K562 (cell line): ENCODE results near the gene ABCF2.

ENCODE experiments used
- SAFB2 ChIP-seq: fragments of 200-400 bp; formaldehyde crosslinking; IDR thresholded peaks from 2 replicates; pipeline ENCODE4 v1.6.1; 2018; ENCODE audit warnings: borderline replicate concordance, low read length, low read depth, moderate library complexity; ENCODE audit not compliant: severe bottlenecking
- TAF7 ChIP-seq: fragments of 450-650 bp; IDR thresholded peaks from 2 replicates; pipeline ENCODE4 v1.6.1; 2016; ENCODE audit warnings: missing genetic modification characterization, missing compliant biosample characterization
- TCF7L2 ChIP-seq: fragments of 150-350 bp; IDR thresholded peaks from 2 replicates; pipeline ENCODE4 v1.6.1; 2016; ENCODE audit warnings: low read depth, mild to moderate bottlenecking, low read length, moderate library complexity
- TF ChIP-seq, protein P1 (sequence below): fragments of 250-450 bp; sonication (Bioruptor Pico); IDR thresholded peaks from 2 replicates; pipeline ENCODE4 v1.4.0; 2020; ENCODE audit warnings: mild to moderate bottlenecking, moderate library complexity
- TF ChIP-seq, protein P2 (sequence below): sonication (generic); formaldehyde crosslinking; IDR thresholded peaks from 2 replicates; pipeline ENCODE4 v1.8.0; 2022; ENCODE audit warnings: mild to moderate bottlenecking, missing genetic modification reagents

DNA sequence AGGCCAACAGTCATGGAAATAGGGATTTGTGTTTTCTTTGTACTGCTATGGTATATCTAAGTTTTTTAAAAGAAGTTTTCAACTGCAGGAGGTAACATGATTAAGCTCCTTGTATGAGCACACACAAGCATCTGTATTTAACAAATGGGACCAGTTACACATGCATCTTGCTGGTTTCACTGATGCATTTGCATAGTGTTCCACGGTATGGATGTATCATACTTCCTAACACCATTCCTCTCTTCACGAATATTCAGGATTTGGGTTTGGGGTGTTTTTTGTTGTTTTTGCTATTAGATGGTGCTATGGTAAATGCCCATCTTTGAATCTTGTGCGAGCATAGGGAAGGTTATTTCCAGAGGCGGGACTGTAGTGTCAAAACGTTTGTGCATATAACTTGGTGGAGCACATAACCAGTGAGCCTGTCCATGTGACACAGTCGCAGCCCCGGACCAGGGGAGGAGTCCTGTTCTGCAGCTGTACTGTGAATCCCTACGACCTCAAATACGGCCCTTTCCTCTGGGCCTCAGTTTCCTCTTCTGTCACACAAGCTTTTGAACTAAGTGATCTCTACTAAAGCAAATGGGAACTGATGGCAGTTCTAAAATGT, 18.6 kb downstream of the ABCF2 start:
- TF ChIP-seq, protein P1, sequence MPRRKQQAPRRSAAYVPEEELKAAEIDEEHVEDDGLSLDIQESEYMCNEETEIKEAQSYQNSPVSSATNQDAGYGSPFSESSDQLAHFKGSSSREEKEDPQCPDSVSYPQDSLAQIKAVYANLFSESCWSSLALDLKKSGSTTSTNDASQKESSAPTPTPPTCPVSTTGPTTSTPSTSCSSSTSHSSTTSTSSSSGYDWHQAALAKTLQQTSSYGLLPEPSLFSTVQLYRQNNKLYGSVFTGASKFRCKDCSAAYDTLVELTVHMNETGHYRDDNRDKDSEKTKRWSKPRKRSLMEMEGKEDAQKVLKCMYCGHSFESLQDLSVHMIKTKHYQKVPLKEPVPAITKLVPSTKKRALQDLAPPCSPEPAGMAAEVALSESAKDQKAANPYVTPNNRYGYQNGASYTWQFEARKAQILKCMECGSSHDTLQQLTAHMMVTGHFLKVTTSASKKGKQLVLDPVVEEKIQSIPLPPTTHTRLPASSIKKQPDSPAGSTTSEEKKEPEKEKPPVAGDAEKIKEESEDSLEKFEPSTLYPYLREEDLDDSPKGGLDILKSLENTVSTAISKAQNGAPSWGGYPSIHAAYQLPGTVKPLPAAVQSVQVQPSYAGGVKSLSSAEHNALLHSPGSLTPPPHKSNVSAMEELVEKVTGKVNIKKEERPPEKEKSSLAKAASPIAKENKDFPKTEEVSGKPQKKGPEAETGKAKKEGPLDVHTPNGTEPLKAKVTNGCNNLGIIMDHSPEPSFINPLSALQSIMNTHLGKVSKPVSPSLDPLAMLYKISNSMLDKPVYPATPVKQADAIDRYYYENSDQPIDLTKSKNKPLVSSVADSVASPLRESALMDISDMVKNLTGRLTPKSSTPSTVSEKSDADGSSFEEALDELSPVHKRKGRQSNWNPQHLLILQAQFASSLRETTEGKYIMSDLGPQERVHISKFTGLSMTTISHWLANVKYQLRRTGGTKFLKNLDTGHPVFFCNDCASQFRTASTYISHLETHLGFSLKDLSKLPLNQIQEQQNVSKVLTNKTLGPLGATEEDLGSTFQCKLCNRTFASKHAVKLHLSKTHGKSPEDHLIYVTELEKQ (CRISPR knock-in tag): no peak
- no peak for TF ChIP-seq TCF7L2
- TF ChIP-seq SAFB2: no peak
- TF ChIP-seq, protein P2, sequence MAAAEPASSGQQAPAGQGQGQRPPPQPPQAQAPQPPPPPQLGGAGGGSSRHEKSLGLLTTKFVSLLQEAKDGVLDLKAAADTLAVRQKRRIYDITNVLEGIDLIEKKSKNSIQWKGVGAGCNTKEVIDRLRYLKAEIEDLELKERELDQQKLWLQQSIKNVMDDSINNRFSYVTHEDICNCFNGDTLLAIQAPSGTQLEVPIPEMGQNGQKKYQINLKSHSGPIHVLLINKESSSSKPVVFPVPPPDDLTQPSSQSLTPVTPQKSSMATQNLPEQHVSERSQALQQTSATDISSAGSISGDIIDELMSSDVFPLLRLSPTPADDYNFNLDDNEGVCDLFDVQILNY: no peak
- TF ChIP-seq TAF7 (tag): no peak
